Measurements from ENCODE around the gene MYZAP. TPM values are rescaled to one million over a fixed set of nuclear protein-coding genes. Genes with fewer than 3 reads are reported as not detected.

MYZAP gene
- total and polyA plus RNA-seq, 10 of the 15 experiments (the other 5 are each of a cell fraction or from before 2014, with no cell fraction given) = not detected

GRCh38 chr15:57626713-57627440, 35.2 kb downstream of the MYZAP start:
- ChIA-PET SMC1A (ENCODE audit: uncharacterized antibody, unreplicated experiment) (no interaction called here), POLR2A (no interaction called here), RAD21 (ENCODE audit: unreplicated experiment) (no interaction called here), CTCF (interaction anchor here (0.6 kb wide), 1 partner anchor 587 kb away, joined by 4 read pairs; no protein-coding TSS in a partner anchor)
- Histone ChIP-seq H3K27me3 (replicated peaks in 1 of 2; ENCODE audit: control insufficient read depth in 2 of 2, insufficient read depth in 2 of 2, low read length in 1 of 2) (no peaks in the 10 kb centered on the region; a peak in 1 of 4 replicates), H3K9ac (ENCODE audit: control insufficient read depth, insufficient read depth, low read length) (no peak overlapping the region), H3K36me3 (ENCODE audit: control insufficient read depth in 2 of 2, insufficient read depth in 2 of 2, low read length in 1 of 2) (no peaks in the 10 kb centered on the region), H3K4me2 (ENCODE audit: control insufficient read depth, insufficient read depth) (no peak overlapping the region), H3K4me3 (no peak overlapping the region), H3K27ac (ENCODE audit: control insufficient read depth, insufficient read depth) (no peak overlapping the region), H2AFZ (ENCODE audit: control insufficient read depth, low read depth, low read length) (no peak overlapping the region), H3K4me1 (ENCODE audit: control insufficient read depth, insufficient read depth, low read length) (no peaks in the 10 kb centered on the region), H3K9me3 (replicated peaks; ENCODE audit: control insufficient read depth, insufficient read depth, low read length) (no peaks in the 10 kb centered on the region), H4K20me1 (ENCODE audit: control insufficient read depth, insufficient read depth) (no peaks in the 10 kb centered on the region), H3K79me2 (ENCODE audit: control insufficient read depth, insufficient read depth, low read length) (no peaks in the 10 kb centered on the region)
- WGBS (ENCODE audit: insufficient coverage, insufficient replicate concordance, low lambda C conversion rate, missing lambda C conversion rate) = 23% methylated on average over 8 of the region's 8 CpGs
- FAIRE-seq = no peak
- ATAC-seq = no peak
- DNase-seq (ENCODE audit: low read depth, low spot score) = no peak
- TF ChIP-seq HCFC1 (IDR thresholded peaks at IDR 0.05; ENCODE audit: low read length) (no peak), ASH2L (IDR thresholded peaks at IDR 0.05; ENCODE audit: borderline replicate concordance, low read depth) (no peak), YBX1 (IDR thresholded peaks at IDR 0.05) (no peak), ZNF274 (IDR thresholded peaks at IDR 0.05; ENCODE audit: insufficient read depth, insufficient read length) (no peak), ZNF622 (IDR thresholded peaks at IDR 0.05) (no peak), SMAD5 (IDR thresholded peaks at IDR 0.05; ENCODE audit: low read depth) (no peak), PAX5 (IDR thresholded peaks at IDR 0.05; ENCODE audit: borderline replicate concordance, low read depth, low read length) (no peak), RAD51 (IDR thresholded peaks at IDR 0.05) (no peak), KAT2A (conservative IDR thresholded peaks at IDR 0.05; ENCODE audit: control insufficient read depth, low read depth, low read length) (no peak), TBL1XR1 (IDR thresholded peaks at IDR 0.05; ENCODE audit: low read depth, low read length) (no peak), CEBPB (IDR thresholded peaks at IDR 0.05; ENCODE audit: borderline replicate concordance in 1 of 2, low read depth in 2 of 2, low read length in 2 of 2) (no peak), POLR2A (IDR thresholded peaks at IDR 0.05; ENCODE audit: low read depth, low read length) (no peak)
- TF ChIP-seq, protein P1, sequence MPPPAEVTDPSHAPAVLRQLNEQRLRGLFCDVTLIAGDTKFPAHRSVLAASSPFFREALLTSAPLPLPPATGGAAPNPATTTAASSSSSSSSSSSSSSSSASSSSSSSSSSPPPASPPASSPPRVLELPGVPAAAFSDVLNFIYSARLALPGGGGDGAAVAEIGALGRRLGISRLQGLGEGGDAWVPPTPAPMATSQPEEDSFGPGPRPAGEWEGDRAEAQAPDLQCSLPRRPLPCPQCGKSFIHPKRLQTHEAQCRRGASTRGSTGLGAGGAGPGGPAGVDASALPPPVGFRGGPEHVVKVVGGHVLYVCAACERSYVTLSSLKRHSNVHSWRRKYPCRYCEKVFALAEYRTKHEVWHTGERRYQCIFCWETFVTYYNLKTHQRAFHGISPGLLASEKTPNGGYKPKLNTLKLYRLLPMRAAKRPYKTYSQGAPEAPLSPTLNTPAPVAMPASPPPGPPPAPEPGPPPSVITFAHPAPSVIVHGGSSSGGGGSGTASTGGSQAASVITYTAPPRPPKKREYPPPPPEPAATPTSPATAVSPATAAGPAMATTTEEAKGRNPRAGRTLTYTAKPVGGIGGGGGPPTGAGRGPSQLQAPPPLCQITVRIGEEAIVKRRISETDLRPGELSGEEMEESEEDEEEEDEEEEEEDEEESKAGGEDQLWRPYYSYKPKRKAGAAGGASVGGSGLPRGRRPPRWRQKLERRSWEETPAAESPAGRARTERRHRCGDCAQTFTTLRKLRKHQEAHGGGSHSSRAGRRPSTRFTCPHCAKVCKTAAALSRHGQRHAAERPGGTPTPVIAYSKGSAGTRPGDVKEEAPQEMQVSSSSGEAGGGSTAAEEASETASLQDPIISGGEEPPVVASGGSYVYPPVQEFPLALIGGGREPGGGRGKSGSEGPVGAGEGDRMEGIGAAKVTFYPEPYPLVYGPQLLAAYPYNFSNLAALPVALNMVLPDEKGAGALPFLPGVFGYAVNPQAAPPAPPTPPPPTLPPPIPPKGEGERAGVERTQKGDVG (CRISPR knock-in tag; IDR thresholded peaks at IDR 0.05) = no peak
- TF ChIP-seq, protein P2, sequence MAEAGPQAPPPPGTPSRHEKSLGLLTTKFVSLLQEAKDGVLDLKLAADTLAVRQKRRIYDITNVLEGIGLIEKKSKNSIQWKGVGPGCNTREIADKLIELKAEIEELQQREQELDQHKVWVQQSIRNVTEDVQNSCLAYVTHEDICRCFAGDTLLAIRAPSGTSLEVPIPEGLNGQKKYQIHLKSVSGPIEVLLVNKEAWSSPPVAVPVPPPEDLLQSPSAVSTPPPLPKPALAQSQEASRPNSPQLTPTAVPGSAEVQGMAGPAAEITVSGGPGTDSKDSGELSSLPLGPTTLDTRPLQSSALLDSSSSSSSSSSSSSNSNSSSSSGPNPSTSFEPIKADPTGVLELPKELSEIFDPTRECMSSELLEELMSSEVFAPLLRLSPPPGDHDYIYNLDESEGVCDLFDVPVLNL (IDR thresholded peaks at IDR 0.05; ENCODE audit: low read depth, low read length) = no peak
- in situ Hi-C loops (cut with MboI) (no loop called here), intact Hi-C loops (cut with micrococcal nuclease; ENCODE audit: unreplicated experiment) (no loop called here)
- BruUV-seq (replicated peaks) = no TSS peak

All from GM12878 (cell line).